Activated T-helper 2 cell treated with anti-CD3 and anti-CD28 coated beads, Interferon-gamma antibody, Interleukin-2, Interleukin-4, amounts not matched to agents 10 μg/mL and 5 μg/mL and 100 μg/mL, durations not matched to agents 14 hours and 24 hours and 36 hours (primary cell): ENCODE data around the gene CCDC102A. TPM values are rescaled to one million over a fixed set of nuclear protein-coding genes. Genes with fewer than 3 reads are reported as not detected.
"Not testable (repeated sequence)": the region's sequence is repeated elsewhere in the genome, so short reads cannot be mapped to it uniquely, and the experiment has no call there.

ENCODE experiments used
- DNase-seq: peaks from one replicate; pipeline ENCODE4 v3.0.0; 2021; ENCODE audit warnings: low spot score
- H3K27ac Mint-ChIP-seq: one replicate; pipeline ENCODE4 v1.8.0; 2021; ENCODE audit warnings: mixed read lengths
- H3K27me3 Mint-ChIP-seq: one replicate; pipeline ENCODE4 v1.8.0; 2021; ENCODE audit warnings: low read depth, mixed read lengths
- H3K36me3 Mint-ChIP-seq: one replicate; pipeline ENCODE4 v1.8.0; 2021; ENCODE audit warnings: low read depth, mixed read lengths
- H3K4me1 Mint-ChIP-seq: one replicate; pipeline ENCODE4 v1.8.0; 2021; ENCODE audit warnings: low read depth, mixed read lengths
- H3K4me3 Mint-ChIP-seq: one replicate; pipeline ENCODE4 v1.8.0; 2021; ENCODE audit warnings: low read depth, mild to moderate bottlenecking, moderate library complexity, mixed read lengths
- H3K9me3 Mint-ChIP-seq: one replicate; pipeline ENCODE4 v1.8.0; 2021; ENCODE audit warnings: mixed read lengths
- intact Hi-C: fragments of 100-400 bp; cut with micrococcal nuclease; formaldehyde crosslinking; loops from one replicate; pipeline ENCODE4 v1.15.1; 2023
- total RNA-seq: library from RNA; stranded (reverse); gene quantifications from 2 replicates; pipeline ENCODE4 v1.2.3, GENCODE V29; 2022

Gene CCDC102A
- total RNA-seq, 1 donor from 2014 or later: 6.8 TPM

DNA sequence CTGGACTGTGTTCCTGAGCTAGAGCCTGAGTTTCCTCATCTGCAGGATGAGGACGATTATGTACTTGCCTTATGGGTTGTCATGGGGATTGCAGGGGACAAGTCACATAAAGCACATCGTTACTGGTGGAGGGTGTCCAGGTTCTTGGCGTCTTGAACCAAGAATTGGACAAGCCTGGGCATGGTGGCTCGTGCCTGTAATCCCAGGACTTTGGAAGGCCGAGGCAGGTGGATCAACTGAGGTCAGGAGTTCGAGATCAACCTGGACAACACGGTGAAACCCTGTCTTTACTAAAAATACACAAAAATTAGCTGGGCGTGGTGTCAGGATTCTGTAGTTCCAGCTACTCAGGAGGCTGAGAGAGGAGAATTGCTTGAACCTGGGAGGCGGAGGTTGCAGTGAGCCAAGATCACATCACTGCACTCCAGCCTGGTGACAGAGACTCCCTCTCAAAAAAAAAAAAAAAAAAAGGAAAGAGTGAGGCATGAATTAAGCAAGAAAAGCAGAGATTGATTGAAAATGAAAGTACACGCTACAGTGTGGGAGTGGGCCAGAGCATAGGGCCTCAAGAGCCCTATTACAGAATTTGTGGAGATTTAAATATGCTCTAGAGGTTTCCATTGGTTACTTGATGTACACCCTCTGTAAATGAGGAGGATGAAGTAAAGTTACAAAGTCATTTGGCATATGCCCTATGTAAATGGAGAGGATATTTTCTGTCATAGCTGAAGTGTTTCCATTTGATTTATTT is 36.8 kb upstream of the CCDC102A start:
- no peak overlapping the region for H3K27ac Mint-ChIP-seq
- H3K9me3 Mint-ChIP-seq: peaks cover 11% of the 10 kb centered on the region
- peaks cover 26% of the 10 kb centered on the region for H3K4me1 Mint-ChIP-seq
- H3K27me3 Mint-ChIP-seq: no peaks in the 10 kb centered on the region
- H3K4me3 Mint-ChIP-seq: no peak overlapping the region
- H3K36me3 Mint-ChIP-seq: peaks cover 9% of the 10 kb centered on the region
- intact Hi-C loops: loop anchor here (10.0 kb wide), 1 partner anchor 322 kb away; no protein-coding TSS in a partner anchor
- no peak for DNase-seq

DNA sequence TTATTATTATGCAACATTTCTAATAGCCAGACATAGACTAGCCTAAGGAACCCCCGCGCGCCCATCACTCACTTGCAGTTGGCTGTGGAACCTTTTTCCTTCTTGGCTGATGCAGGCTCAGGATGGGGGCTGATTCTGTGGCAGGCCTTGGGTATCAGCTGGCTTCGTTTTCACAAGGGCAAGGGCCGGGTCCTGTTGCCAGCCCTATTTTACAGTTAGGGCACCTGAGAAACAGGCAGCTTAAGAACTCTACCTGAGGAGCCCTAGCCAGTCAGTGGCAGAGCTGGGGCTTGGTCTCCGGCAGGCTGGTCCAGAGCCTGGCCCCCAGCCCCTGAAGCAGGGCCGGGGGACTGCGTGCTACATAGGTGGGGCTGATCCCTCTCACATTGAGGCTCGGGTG is 34.7 kb upstream of the CCDC102A start:
- peaks cover 11% of the 10 kb centered on the region for H3K9me3 Mint-ChIP-seq
- no peaks in the 10 kb centered on the region for H3K27me3 Mint-ChIP-seq
- intact Hi-C loops: loop anchor here (10.0 kb wide), 1 partner anchor 324 kb away; no protein-coding TSS in a partner anchor

DNA sequence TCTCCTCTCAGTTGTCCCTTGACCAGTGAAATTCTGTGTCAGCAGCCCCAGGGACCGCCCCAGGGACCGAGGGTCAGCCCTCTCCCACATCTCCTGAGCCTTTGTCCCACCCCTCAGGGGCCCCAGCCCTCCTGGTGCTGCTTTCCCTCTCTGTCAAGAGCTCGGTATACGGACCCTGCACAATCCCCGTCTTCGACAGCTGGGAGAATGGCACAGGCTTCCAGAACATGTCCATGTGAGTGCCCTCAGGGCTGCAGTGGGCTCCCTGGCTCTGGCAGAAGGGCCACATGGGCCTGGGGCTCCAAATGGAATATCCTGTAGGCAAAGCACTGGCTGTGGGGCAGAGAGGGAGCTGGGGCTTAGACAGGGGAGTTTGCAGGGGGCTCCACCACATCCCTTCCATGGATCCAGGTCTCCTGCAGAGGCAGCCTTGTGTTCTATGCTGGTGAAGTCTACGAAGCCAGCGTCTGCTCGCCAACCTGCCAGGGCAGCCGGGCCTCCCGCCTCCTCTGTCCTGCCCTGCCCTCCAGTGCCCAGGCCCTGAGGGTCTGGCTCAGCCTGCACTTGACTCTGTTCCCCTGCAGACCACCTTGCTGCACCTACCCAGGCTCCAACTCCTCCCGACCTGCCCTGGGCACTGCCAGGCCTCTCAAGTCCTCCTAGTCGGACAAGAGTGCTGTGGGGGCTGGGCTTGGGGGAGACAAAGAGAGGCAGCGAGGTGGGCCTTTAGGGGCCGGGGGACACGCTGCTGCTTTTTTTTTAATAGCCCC is 34.1 kb upstream of the CCDC102A start:
- Mint-ChIP-seq H3K27ac (no peak overlapping the region), H3K36me3 (peaks cover 9% of the 10 kb centered on the region), H3K27me3 (no peaks in the 10 kb centered on the region), H3K4me3 (no peak overlapping the region), H3K4me1 (peaks cover 6% of the 10 kb centered on the region), H3K9me3 (peaks cover 11% of the 10 kb centered on the region)
- no peak for DNase-seq
- intact Hi-C loops: loop anchor here (10.0 kb wide), 1 partner anchor 324 kb away; no protein-coding TSS in a partner anchor

More for the DNA sequence above, 34.7 kb upstream of the CCDC102A start:
- H3K4me1 Mint-ChIP-seq: peaks cover 7% of the 10 kb centered on the region
- H3K27ac Mint-ChIP-seq: no peak overlapping the region
- H3K36me3 Mint-ChIP-seq: peaks cover 9% of the 10 kb centered on the region
- H3K4me3 Mint-ChIP-seq: no peak overlapping the region
- no peak for DNase-seq

DNA sequence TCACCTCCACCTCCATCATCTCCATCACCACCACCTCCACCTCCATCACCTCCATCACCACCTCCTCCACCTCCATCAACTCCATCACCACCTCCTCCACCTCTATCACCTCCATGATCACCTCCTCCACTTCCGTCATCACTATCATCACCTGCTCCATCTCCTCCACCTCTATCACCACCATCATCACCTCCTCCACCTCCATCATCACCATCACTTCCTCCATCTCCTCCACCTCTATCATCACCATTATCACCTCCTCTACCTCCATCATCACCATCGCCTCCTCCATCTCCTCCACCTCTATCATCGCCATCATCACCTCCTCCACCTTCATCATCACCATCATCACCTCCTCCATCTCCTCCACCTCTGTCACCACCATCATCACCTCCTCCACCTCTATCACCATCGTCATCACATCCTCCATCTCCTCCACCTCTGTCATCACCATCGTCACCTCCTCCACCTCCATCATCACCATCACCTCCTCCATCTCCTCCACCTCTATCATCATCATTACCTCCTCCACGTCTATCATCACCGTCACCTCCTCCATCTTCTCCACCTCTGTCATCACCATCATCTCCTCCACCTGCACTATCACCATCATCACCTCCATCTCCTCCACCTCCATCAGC is 33.1 kb upstream of the CCDC102A start:
- Mint-ChIP-seq H3K4me1 (peaks cover 6% of the 10 kb centered on the region), H3K27me3 (peaks cover 4% of the 10 kb centered on the region), H3K4me3 (no peak overlapping the region), H3K36me3 (peaks cover 9% of the 10 kb centered on the region), H3K27ac (no peak overlapping the region), H3K9me3 (peaks cover 11% of the 10 kb centered on the region)
- DNase-seq: no peak
- intact Hi-C loops: no loop called here

DNA sequence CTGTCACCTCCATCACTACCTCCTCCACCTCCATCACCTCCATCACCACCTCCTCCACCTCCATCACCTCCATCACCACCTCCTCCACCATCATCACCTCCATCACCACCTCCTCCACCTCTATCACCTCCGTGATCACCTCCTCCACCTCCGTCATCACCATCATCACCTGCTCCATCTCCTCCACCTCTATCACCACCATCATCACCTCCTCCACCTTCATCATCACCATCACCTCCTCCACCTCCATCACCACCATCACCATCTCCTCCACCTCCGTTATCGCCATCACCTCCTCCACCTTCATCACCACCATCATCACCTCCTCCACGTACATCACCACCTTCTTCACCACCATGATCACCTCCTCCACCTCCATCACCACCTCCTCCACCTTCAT is 32.4 kb upstream of the CCDC102A start:
- H3K4me1 Mint-ChIP-seq, H3K27me3 Mint-ChIP-seq, H3K4me3 Mint-ChIP-seq, H3K36me3 Mint-ChIP-seq, H3K27ac Mint-ChIP-seq, DNase-seq, intact Hi-C loops: not testable (repeated sequence)
- peaks cover 11% of the 10 kb centered on the region for H3K9me3 Mint-ChIP-seq

DNA sequence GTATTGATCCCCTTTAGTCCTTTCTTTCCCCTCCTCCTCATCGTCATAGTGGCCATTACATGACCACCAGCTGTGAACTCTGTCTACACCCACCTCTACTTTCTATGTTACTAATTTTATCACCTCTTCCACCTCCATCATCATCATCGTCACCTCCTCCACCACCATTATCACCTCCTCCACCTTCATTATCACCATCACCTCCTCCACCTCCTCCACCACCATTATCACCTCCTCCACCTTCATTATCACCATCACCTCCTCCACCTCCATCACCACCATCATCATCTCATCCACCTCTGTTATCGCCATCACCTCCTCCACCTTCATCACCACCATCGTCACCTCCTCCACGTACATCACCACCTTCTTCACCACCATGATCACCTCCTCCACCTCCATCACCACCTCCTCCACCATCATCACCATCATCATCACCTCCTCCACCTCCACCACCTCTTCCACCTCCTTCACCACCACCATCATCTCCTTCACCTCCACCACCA is 31.9 kb upstream of the CCDC102A start:
- Mint-ChIP-seq H3K27ac (no peak overlapping the region), H3K4me3 (no peak overlapping the region), H3K27me3 (peaks cover 4% of the 10 kb centered on the region), H3K4me1 (peaks cover 3% of the 10 kb centered on the region), H3K9me3 (peaks cover 11% of the 10 kb centered on the region), H3K36me3 (peaks cover 9% of the 10 kb centered on the region)
- no peak for DNase-seq
- intact Hi-C loops: no loop called here

DNA sequence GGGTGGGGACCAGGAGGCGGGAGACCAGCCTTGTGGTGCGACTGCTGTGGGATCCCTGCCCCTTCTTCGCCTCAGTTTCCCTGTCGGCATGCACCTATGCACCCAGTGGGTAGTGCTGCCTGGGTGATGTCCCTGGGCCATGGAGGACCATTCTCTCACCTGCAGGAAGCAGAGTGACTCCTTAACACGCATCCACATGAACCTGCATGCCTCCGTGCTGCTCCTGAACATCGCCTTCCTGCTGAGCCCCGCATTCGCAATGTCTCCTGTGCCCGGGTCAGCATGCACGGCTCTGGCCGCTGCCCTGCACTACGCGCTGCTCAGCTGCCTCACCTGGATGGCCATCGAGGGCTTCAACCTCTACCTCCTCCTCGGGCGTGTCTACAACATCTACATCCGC is 31.3 kb upstream of the CCDC102A start:
- peaks cover 11% of the 10 kb centered on the region for H3K9me3 Mint-ChIP-seq
- H3K36me3 Mint-ChIP-seq: peaks cover 9% of the 10 kb centered on the region

DNA sequence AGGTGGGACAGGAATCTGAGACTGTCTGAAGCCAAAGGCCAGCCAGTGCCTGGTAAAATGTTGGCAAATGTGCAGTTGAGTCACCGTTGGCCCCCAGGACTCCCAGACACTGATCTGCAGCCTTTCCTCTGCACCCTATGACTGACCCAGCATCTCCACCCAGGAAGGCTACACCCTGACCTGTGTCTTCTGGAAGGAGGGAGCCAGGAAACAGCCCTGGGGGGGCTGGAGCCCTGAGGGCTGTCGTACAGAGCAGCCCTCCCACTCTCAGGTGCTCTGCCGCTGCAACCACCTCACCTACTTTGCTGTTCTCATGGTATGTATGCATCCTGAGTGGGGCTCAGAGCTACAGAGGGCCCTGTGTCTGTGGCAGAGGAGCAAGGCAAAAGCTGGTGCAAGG is 30.1 kb upstream of the CCDC102A start:
- DNase-seq: no peak
- no peak overlapping the region for H3K27ac Mint-ChIP-seq
- peaks cover 4% of the 10 kb centered on the region for H3K27me3 Mint-ChIP-seq
- peaks cover 17% of the 10 kb centered on the region for H3K9me3 Mint-ChIP-seq
- intact Hi-C loops: no loop called here
- no peak overlapping the region for H3K4me3 Mint-ChIP-seq
- no peaks in the 10 kb centered on the region for H3K4me1 Mint-ChIP-seq
- H3K36me3 Mint-ChIP-seq: peaks cover 9% of the 10 kb centered on the region

More for the DNA sequence above, 31.3 kb upstream of the CCDC102A start:
- Mint-ChIP-seq H3K27me3 (peaks cover 4% of the 10 kb centered on the region), H3K27ac (no peak overlapping the region), H3K4me1 (no peaks in the 10 kb centered on the region), H3K4me3 (no peak overlapping the region)
- intact Hi-C loops: no loop called here
- no peak for DNase-seq

DNA sequence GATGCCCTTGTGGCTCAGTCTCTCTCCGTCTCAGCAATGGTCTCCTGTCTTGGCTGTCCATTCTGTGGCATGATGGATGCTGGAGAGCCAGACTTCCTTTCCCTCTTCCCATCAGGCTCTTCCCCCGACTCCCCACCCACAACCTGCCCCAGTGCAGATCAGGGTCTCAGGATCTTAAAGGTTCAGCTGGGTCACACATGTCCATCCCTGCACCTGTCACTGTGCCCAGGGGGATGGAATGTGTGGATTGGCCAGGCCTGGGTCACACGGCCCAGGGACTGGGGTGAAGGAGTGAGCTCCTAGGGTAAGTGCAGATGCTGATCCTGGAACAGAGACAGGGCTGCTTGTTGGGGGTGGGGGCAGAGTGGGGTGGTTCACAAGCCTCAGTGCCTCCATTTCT is 29.1 kb upstream of the CCDC102A start:
- H3K4me3 Mint-ChIP-seq: no peak overlapping the region
- peaks cover 24% of the 10 kb centered on the region for H3K9me3 Mint-ChIP-seq
- H3K4me1 Mint-ChIP-seq: no peaks in the 10 kb centered on the region
- no peak for DNase-seq
- H3K27ac Mint-ChIP-seq: no peak overlapping the region
- intact Hi-C loops: no loop called here
- peaks cover 5% of the 10 kb centered on the region for H3K27me3 Mint-ChIP-seq
- H3K36me3 Mint-ChIP-seq: peaks cover 9% of the 10 kb centered on the region

DNA sequence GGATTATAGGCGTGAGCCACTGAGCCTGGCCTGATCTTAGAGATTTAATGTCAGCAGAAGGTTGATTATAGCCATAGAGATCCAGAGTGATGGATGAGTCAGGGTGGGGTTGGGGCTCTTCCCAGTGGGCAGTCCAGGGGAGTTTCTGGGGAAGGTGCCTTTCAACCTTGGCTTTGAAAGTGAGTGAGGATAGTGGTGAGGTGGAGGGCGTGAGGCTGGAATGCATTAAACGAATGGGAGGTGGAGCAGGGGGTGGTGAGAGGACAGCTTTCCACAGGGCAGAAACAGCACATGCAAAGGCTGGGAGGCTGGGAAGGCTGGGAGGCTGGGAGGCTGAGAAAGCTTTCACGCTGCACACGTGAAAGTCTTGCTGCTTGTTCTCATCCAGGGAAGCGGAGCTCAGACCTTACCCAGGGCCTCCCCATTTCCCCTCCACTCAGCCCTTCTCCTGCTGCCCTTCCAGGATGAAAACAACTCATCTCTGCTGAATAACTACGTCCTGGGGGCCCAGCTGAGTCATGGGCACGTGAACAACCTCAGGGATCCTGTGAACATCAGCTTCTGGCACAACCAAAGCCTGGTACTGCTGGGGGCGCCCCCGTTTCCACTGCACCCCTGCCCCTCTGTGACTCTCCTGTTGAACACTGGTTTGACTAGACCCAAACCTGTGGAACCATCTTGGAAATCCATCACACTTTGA is 28.4 kb upstream of the CCDC102A start:
- no peak overlapping the region for H3K4me3 Mint-ChIP-seq
- intact Hi-C loops: no loop called here
- peaks cover 25% of the 10 kb centered on the region for H3K9me3 Mint-ChIP-seq
- H3K27ac Mint-ChIP-seq: no peak overlapping the region
- no peak for DNase-seq
- H3K4me1 Mint-ChIP-seq: no peaks in the 10 kb centered on the region
- H3K36me3 Mint-ChIP-seq: peaks cover 10% of the 10 kb centered on the region
- peaks cover 11% of the 10 kb centered on the region for H3K27me3 Mint-ChIP-seq

DNA sequence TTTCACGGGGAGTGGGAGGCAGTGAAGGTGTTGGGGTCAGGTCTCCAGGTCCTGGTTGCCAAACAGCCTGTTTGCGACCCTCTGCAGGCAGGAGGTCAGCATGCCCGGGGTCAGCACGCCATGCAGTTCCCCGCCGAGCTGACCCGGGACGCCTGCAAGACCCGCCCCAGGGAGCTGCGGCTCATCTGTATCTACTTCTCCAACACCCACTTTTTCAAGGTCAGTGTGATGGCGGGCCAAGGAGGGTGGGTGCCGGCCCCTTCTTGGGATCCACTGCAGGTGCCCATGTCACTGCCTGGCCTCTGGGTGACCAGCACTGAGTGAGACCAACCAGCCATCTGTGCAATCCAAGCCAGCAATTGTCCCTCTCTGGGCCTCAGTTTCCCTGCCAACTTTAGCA is 27.4 kb upstream of the CCDC102A start:
- H3K36me3 Mint-ChIP-seq: peaks cover 5% of the 10 kb centered on the region
- H3K9me3 Mint-ChIP-seq: peaks cover 23% of the 10 kb centered on the region
- H3K27ac Mint-ChIP-seq: no peak overlapping the region
- DNase-seq: no peak
- intact Hi-C loops: no loop called here
- peaks cover 11% of the 10 kb centered on the region for H3K27me3 Mint-ChIP-seq
- H3K4me1 Mint-ChIP-seq: no peaks in the 10 kb centered on the region
- no peak overlapping the region for H3K4me3 Mint-ChIP-seq

DNA sequence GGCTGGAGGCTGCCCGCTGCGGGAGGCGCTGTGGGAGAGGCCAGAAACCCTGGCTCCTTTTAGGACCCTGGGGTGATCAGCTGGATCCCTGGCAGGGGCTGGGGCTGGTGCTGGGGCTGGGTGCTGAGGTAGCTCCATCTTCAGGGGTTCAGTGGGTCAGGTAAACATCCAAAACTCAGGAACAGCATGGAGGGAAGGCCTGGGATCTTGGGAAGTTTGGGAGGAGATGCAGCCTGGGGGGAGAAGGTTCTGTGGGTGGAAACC is 27.0 kb upstream of the CCDC102A start:
- peaks cover 23% of the 10 kb centered on the region for H3K9me3 Mint-ChIP-seq
- H3K27ac Mint-ChIP-seq: no peak overlapping the region
- intact Hi-C loops: no loop called here
- no peak overlapping the region for H3K4me3 Mint-ChIP-seq
- DNase-seq: no peak
- no peaks in the 10 kb centered on the region for H3K4me1 Mint-ChIP-seq
- H3K36me3 Mint-ChIP-seq: peaks cover 5% of the 10 kb centered on the region
- H3K27me3 Mint-ChIP-seq: peaks cover 11% of the 10 kb centered on the region
